HCT116 (cell line): Measurements from ENCODE around the gene SMIM41. TPM values are rescaled to one million over a fixed set of nuclear protein-coding genes. Genes with fewer than 3 reads are reported as not detected.

Experiments used
- ATAC-seq: fragments of 200-7000 bp; cut with Tn5 transposase; 2 replicates; pipeline ENCODE4 v1.9.1; 2020; ENCODE audit warnings: mild to moderate bottlenecking, moderate library complexity
- BruUV-seq: library from RNA; stranded (reverse); fragments of 400-500 nt; replicated peaks from 2 replicates; lab custom pipeline; 2021; lab: Mats Ljungman, UMichigan
- CTCF ChIA-PET: fragments of 300-600 bp; sonication (Branson Sonifier 250); formaldehyde crosslinking; loops from one replicate; lab custom pipeline; 2021; ENCODE audit warnings: antibody characterized with exemption; lab: Charles Lee
- POLR2A ChIA-PET: fragments of 300-600, 350-600 bp; sonication (Branson Sonifier 250); formaldehyde crosslinking; loops from one replicate; lab custom pipeline; 2021; ENCODE audit warnings: antibody characterized with exemption; lab: Charles Lee
- RAD21 ChIA-PET, 2 experiments: fragments of 300-600 bp; sonication (Branson Sonifier 250); formaldehyde crosslinking; loops; one replicate each; lab custom pipeline; 2023; ENCODE audit warnings: low total read pairs in 2 of 2; ENCODE audit not compliant: uncharacterized antibody in 2 of 2, unreplicated experiment in 2 of 2, low non-redundant PET in 1 of 2; lab: Charles Lee
- DNase-seq: peaks from one replicate; pipeline ENCODE4 v3.0.0-alpha.2; 2010; ENCODE audit warnings: low read depth, low spot score
- H2AFZ ChIP-seq: fragments of 200-600 bp; shearing (Covaris generic), sonication (generic); 2 replicates; pipeline ENCODE4 v1.6.1; 2017; ENCODE audit warnings: low read depth, mixed run types, mixed read lengths, antibody characterized with exemption, low read length; ENCODE audit not compliant: poor library complexity, severe bottlenecking
- H3K27ac ChIP-seq: 2 replicates; pipeline ENCODE4 v1.5.1; 2012; ENCODE audit warnings: low read depth, low read length
- H3K27me3 ChIP-seq: fragments of 200-600 bp; sonication (generic); 2 replicates; pipeline ENCODE4 v1.6.1; 2016; ENCODE audit warnings: mixed run types, low read length, mixed read lengths; ENCODE audit not compliant: insufficient read depth
- H3K36me3 ChIP-seq, 2 experiments: fragments of 200-500 bp in 1 of 2; fragments of 200-600 bp in 1 of 2; sonication (Bioruptor generic) in 1 of 2; sonication (generic) in 1 of 2; 2 replicates each; pipeline versions ENCODE4 v1.5.1 to v1.6.1; 2014 to 2016; ENCODE audit warnings: low read length in 2 of 2, inconsistent platforms in 1 of 2, mixed read lengths in 1 of 2, mixed run types in 1 of 2; ENCODE audit not compliant: insufficient read depth in 2 of 2, control insufficient read depth in 1 of 2
- H3K4me1 ChIP-seq, 2 experiments: fragments of 200-600 bp in 1 of 2; sonication (generic) in 1 of 2; 2 replicates each; pipeline versions ENCODE4 v1.5.1 to v1.6.1; 2012 to 2017; ENCODE audit warnings: low read length in 2 of 2, inconsistent platforms in 1 of 2, mild to moderate bottlenecking in 1 of 2, mixed read lengths in 1 of 2, mixed run types in 1 of 2, moderate library complexity in 1 of 2; ENCODE audit not compliant: insufficient read depth in 2 of 2, control insufficient read depth in 1 of 2
- H3K4me2 ChIP-seq: fragments of 200-600 bp; sonication (generic); 2 replicates; pipeline ENCODE4 v1.6.1; 2017; ENCODE audit warnings: mixed run types, low read length, mixed read lengths
- H3K4me3 ChIP-seq, 2 experiments: fragments of 200-600 bp in 1 of 2; sonication (generic) in 1 of 2; replicated peaks in 1 of 2; 2 replicates each; pipeline ENCODE4 v1.5.1; 2011 to 2016; ENCODE audit warnings: low read length in 2 of 2, control low read depth in 1 of 2, low read depth in 1 of 2, mild to moderate bottlenecking in 1 of 2, mixed read lengths in 1 of 2, mixed run types in 1 of 2
- H3K79me2 ChIP-seq: fragments of 200-600 bp; sonication (generic); 2 replicates; pipeline ENCODE4 v1.6.1; 2017; ENCODE audit warnings: mild to moderate bottlenecking, mixed run types, low read length, moderate library complexity, mixed read lengths; ENCODE audit not compliant: insufficient read depth
- H3K9ac ChIP-seq: fragments of 200-600 bp; sonication (generic); 2 replicates; pipeline ENCODE4 v1.6.1; 2016; ENCODE audit warnings: low read length, mixed read lengths
- H3K9me2 ChIP-seq: fragments of 200-600 bp; sonication (generic), shearing (Covaris generic); 2 replicates; pipeline ENCODE4 v1.6.1; 2017; ENCODE audit warnings: mixed run types, mild to moderate bottlenecking, moderate library complexity; ENCODE audit not compliant: insufficient read depth
- H3K9me3 ChIP-seq, 2 experiments: fragments of 200-500 bp in 1 of 2; fragments of 200-600 bp in 1 of 2; sonication (Bioruptor generic) in 1 of 2; sonication (generic) in 1 of 2; 2 replicates each; pipeline ENCODE4 v1.6.1; 2014 to 2017; ENCODE audit warnings: low read length in 2 of 2, mixed read lengths in 2 of 2, inconsistent platforms in 1 of 2, low read depth in 1 of 2, mild to moderate bottlenecking in 1 of 2, mixed run types in 1 of 2, moderate library complexity in 1 of 2; ENCODE audit not compliant: control insufficient read depth in 1 of 2, insufficient read depth in 1 of 2
- H4K20me1 ChIP-seq: fragments of 200-600 bp; sonication (generic), shearing (Covaris generic); 2 replicates; pipeline ENCODE4 v1.6.1; 2017; ENCODE audit warnings: mixed run types, mild to moderate bottlenecking, moderate library complexity; ENCODE audit not compliant: insufficient read depth
- CBX3 ChIP-seq: IDR thresholded peaks from 2 replicates; pipeline ENCODE4 v1.6.1; 2012; ENCODE audit warnings: low read depth
- EGR1 ChIP-seq: IDR thresholded peaks from 2 replicates; pipeline ENCODE4 v1.6.1; 2012; ENCODE audit warnings: low read depth
- EZH2phosphoT487 ChIP-seq: fragments of 200-600 bp; IDR thresholded peaks from 2 replicates; pipeline ENCODE4 v1.6.1; 2018; ENCODE audit warnings: antibody characterized with exemption, borderline replicate concordance
- MAX ChIP-seq: IDR thresholded peaks from 2 replicates; pipeline ENCODE4 v1.6.1; 2012
- POLR2A ChIP-seq: IDR thresholded peaks from 2 replicates; pipeline ENCODE4 v1.7.0; 2011; ENCODE audit warnings: borderline replicate concordance; ENCODE audit not compliant: insufficient read depth, insufficient read length; ENCODE audit errors: extremely low read depth
- RAD21 ChIP-seq: IDR thresholded peaks from 2 replicates; pipeline ENCODE4 v1.6.1; 2012; ENCODE audit warnings: low read depth, mild to moderate bottlenecking
- ZFX ChIP-seq: fragments of 450-650 bp; IDR thresholded peaks from 2 replicates; pipeline ENCODE4 v1.6.1; 2017
- intact Hi-C: fragments of 100-400 bp; cut with micrococcal nuclease; formaldehyde crosslinking; loops from 2 replicates; pipeline ENCODE4 v1.10.0; 2022
- total RNA-seq: library from RNA; stranded (reverse); gene quantifications from one replicate; pipeline ENCODE4 v1.2.1, GENCODE V29; 2021; ENCODE audit not compliant: unreplicated experiment
- TF ChIP-seq, protein P1 (sequence below): IDR thresholded peaks from 2 replicates; pipeline ENCODE4 v1.6.1; 2012
- TF ChIP-seq, protein P2 (sequence below): IDR thresholded peaks from 2 replicates; pipeline ENCODE4 v1.6.1; 2012; ENCODE audit warnings: low read depth

The SMIM41 gene
- total RNA-seq, 1 experiment from 2014 or later: not detected

DNA sequence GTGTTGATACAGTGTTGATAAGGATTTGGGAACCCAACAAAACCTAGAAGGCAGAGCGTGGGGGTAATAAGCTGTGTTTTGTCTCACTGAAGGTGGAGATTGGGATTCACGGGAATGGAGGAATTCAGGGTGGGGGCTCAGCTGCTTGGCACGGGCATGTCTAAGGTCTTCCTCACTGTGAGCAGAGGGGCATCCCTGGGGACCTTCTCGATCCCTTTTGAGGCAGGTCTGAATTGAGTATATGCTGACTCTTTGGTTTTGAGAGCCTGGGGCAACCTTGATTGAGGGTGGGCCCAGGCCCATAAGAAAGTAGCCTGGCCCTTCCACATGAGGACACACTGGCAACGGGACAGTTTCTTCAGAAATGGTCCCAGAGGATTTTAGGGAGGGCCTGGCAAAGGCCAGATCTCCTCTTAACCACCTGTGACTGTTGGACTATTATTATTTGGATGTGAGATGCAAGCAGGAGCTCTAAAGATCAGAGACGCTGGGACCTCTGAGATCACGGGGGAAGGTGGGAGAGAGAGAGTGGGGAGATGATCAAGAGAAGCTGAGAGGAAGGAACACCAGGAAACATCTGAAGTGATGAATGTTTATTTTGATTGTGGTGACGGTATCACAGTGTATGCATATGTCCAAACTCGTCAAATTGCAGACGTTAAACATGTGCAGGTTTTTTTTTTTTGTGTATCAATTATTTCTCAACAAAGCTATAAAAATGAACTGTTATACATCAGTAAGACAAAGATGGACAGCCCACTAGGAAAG, 48.4 kb downstream of the SMIM41 start:
- no peak overlapping the region for H3K4me2 ChIP-seq
- no peaks in the 10 kb centered on the region for H3K4me1 ChIP-seq
- H3K27ac ChIP-seq: no peak overlapping the region
- TF ChIP-seq MAX: no peak
- TF ChIP-seq ZFX: no peak
- TF ChIP-seq CBX3: no peak
- TF ChIP-seq, protein P1, sequence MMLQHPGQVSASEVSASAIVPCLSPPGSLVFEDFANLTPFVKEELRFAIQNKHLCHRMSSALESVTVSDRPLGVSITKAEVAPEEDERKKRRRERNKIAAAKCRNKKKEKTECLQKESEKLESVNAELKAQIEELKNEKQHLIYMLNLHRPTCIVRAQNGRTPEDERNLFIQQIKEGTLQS: no peak
- no peak for TF ChIP-seq RAD21
- TF ChIP-seq POLR2A: no peak
- TF ChIP-seq, protein P2, sequence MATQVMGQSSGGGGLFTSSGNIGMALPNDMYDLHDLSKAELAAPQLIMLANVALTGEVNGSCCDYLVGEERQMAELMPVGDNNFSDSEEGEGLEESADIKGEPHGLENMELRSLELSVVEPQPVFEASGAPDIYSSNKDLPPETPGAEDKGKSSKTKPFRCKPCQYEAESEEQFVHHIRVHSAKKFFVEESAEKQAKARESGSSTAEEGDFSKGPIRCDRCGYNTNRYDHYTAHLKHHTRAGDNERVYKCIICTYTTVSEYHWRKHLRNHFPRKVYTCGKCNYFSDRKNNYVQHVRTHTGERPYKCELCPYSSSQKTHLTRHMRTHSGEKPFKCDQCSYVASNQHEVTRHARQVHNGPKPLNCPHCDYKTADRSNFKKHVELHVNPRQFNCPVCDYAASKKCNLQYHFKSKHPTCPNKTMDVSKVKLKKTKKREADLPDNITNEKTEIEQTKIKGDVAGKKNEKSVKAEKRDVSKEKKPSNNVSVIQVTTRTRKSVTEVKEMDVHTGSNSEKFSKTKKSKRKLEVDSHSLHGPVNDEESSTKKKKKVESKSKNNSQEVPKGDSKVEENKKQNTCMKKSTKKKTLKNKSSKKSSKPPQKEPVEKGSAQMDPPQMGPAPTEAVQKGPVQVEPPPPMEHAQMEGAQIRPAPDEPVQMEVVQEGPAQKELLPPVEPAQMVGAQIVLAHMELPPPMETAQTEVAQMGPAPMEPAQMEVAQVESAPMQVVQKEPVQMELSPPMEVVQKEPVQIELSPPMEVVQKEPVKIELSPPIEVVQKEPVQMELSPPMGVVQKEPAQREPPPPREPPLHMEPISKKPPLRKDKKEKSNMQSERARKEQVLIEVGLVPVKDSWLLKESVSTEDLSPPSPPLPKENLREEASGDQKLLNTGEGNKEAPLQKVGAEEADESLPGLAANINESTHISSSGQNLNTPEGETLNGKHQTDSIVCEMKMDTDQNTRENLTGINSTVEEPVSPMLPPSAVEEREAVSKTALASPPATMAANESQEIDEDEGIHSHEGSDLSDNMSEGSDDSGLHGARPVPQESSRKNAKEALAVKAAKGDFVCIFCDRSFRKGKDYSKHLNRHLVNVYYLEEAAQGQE: no peak
- no peak for TF ChIP-seq EGR1
- no peak for TF ChIP-seq EZH2phosphoT487
- no peaks in the 10 kb centered on the region for H3K36me3 ChIP-seq
- DNase-seq: no peak
- no peaks in the 10 kb centered on the region for H3K9me2 ChIP-seq
- ChIA-PET POLR2A (interaction anchor here (0.8 kb wide), 1 partner anchor 19 kb away, joined by 3 read pairs; no protein-coding TSS in a partner anchor), RAD21 (interaction anchor here in 1 of 2 experiments (0.6 kb wide), 1 partner anchor 68 kb away, joined by 5 read pairs; no protein-coding TSS in a partner anchor), CTCF (interaction anchor here (1.1 to 3.1 kb wide), 4 partner anchors 9 to 245 kb away, joined by 4 to 13 read pairs (median 7); no protein-coding TSS in a partner anchor)
- H3K79me2 ChIP-seq: no peaks in the 10 kb centered on the region
- BruUV-seq: no TSS peak
- no peak overlapping the region for H3K9ac ChIP-seq
- ATAC-seq: no peak
- H4K20me1 ChIP-seq: no peaks in the 10 kb centered on the region
- intact Hi-C loops: no loop called here
- no peak overlapping the region for H3K4me3 ChIP-seq
- no peaks in the 10 kb centered on the region for H3K9me3 ChIP-seq
- H2AFZ ChIP-seq: no peak overlapping the region
- H3K27me3 ChIP-seq: no peaks in the 10 kb centered on the region
